ENCODE results near the gene FCN2.

- TF ChIP-seq CTCF (IDR thresholded peaks at IDR 0.05; ENCODE audit: low read length) (no peak), EZH2 (IDR thresholded peaks at IDR 0.05; ENCODE audit: borderline replicate concordance, low read length) (no peak)
Observed at GRCh38 chr9:134933076-134933659, 52.6 kb downstream of the FCN2 start.
